Measurements from ENCODE around the gene DENND6A.
"Not testable (repeated sequence)": the region's sequence is repeated elsewhere in the genome, so short reads cannot be mapped to it uniquely, and the experiment has no call there.

The DENND6A gene

DNA sequence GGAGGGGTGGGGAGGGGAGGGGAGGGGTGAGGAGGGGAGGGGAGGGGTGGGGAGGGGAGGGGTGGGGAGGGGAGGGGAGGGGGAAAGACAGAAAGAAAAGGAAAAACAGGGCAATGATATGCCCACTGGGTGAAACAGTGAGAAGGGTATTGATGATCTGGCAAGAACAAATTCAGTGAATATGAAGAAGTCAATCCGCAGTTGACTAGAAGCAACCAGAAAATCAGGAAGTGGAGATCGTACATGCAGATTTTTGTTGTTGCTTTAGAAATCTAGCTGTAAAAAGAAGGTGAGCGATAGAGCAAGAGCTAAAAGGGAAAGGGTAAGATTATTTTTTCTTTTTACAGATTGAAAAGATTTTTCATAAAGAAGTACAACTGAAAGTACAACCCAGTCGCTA is 48.1 kb downstream of the DENND6A start:
- H3K4me3 Mint-ChIP-seq, result no peak overlapping the region
- peaks cover 62% of the 10 kb centered on the region for H3K36me3 Mint-ChIP-seq (ENCODE audit: low read depth)
- H3K4me1 Mint-ChIP-seq (ENCODE audit: low read depth), result peaks cover 12% of the 10 kb centered on the region
- H3K9me3 Mint-ChIP-seq, result peaks cover 16% of the 10 kb centered on the region
- no peak for DNase-seq (ENCODE audit: low spot score)
- no peaks in the 10 kb centered on the region for H3K27me3 Mint-ChIP-seq (ENCODE audit: low read depth)
- H3K27ac Mint-ChIP-seq, result no peak overlapping the region

DNA sequence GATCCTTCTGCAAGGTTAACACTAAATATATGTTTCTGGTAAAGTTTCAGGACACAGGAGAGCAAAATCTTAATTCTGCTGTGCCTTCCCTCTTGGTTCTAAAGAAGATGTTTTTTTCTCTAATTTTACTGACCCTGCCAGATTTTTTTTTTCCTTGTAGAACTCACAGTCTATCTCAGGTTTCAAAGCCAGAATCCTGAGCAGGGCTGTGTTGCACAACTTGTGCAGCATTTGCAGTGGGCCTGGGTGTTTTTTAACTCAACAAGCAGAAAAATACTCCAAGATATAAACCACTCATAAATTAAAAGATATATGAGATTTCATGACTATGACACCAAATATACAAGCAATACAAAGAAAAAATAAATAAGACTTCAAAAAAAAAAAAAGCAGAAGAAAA is 55.5 kb downstream of the DENND6A start:
- peaks cover under 1% of the 10 kb centered on the region for H3K4me1 Mint-ChIP-seq (ENCODE audit: low read depth)
- H3K9me3 Mint-ChIP-seq, result no peaks in the 10 kb centered on the region
- H3K27ac Mint-ChIP-seq, result no peak overlapping the region
- no peak for DNase-seq (ENCODE audit: low spot score)
- H3K36me3 Mint-ChIP-seq (ENCODE audit: low read depth), result peaks cover 42% of the 10 kb centered on the region
- no peak overlapping the region for H3K4me3 Mint-ChIP-seq
- H3K27me3 Mint-ChIP-seq (ENCODE audit: low read depth), result no peaks in the 10 kb centered on the region

DNA sequence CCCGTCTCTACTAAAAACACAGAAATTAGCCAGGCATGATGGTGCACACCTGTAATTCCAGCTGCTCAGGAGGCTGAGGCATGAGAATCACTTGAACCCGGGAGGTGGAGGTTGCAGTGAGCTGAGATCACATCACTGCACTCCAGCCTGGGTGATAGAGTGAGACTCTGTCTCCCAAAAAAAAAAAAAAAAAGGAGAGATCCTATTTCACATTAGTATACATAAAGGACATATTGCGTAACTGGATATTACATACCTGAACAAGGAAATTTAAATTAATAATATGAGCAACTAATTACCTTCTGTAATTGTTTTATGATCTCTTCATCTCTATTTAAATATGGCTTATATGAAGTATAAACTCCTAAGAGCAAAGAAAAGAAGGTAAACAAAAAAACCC is 58.6 kb downstream of the DENND6A start:
- H3K9me3 Mint-ChIP-seq; H3K4me3 Mint-ChIP-seq; H3K27me3 Mint-ChIP-seq (ENCODE audit: low read depth); DNase-seq (ENCODE audit: low spot score); H3K27ac Mint-ChIP-seq; H3K4me1 Mint-ChIP-seq (ENCODE audit: low read depth): not testable (repeated sequence)
- peaks cover 44% of the 10 kb centered on the region for H3K36me3 Mint-ChIP-seq (ENCODE audit: low read depth)

GRCh38 chr3:57627976-57628375 is 64.9 kb downstream of the DENND6A start:
- no peak overlapping the region for H3K27ac Mint-ChIP-seq

GRCh38 chr3:57624801-57625200 is 68.1 kb downstream of the DENND6A start:
- Mint-ChIP-seq H3K4me1 (ENCODE audit: low read depth) (no peaks in the 10 kb centered on the region), H3K36me3 (ENCODE audit: low read depth) (peaks cover 46% of the 10 kb centered on the region), H3K27ac (no peak overlapping the region), H3K9me3 (no peaks in the 10 kb centered on the region), H3K27me3 (ENCODE audit: low read depth) (no peaks in the 10 kb centered on the region), H3K4me3 (no peak overlapping the region)
- no peak for DNase-seq (ENCODE audit: low spot score)

More at GRCh38 chr3:57627976-57628375, 64.9 kb downstream of the DENND6A start:
- H3K4me3 Mint-ChIP-seq, result no peak overlapping the region
- peaks cover 57% of the 10 kb centered on the region for H3K36me3 Mint-ChIP-seq (ENCODE audit: low read depth)
- no peaks in the 10 kb centered on the region for H3K4me1 Mint-ChIP-seq (ENCODE audit: low read depth)
- no peak for DNase-seq (ENCODE audit: low spot score)
- H3K9me3 Mint-ChIP-seq, result no peaks in the 10 kb centered on the region
- no peaks in the 10 kb centered on the region for H3K27me3 Mint-ChIP-seq (ENCODE audit: low read depth)

DNA sequence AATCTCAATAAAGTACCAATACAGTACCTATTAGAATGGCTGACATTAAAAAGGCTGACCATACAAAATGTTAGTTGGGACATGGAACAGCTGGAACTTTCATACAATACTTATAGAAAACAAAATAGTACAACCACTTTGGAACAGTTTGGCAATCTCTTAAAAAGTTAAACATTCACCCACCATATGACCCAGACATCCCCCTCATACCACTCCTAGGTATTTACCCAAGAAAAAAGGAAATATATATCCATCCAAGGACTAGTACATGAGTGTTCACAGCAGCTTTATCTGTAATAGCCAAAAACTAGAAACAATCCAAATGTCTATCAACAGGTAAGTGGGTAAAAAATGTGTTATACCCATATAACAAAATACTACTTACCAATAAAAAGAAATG is 70.5 kb downstream of the DENND6A start:
- Mint-ChIP-seq H3K27me3 (ENCODE audit: low read depth) (no peaks in the 10 kb centered on the region), H3K27ac (no peak overlapping the region), H3K36me3 (ENCODE audit: low read depth) (peaks cover 29% of the 10 kb centered on the region), H3K4me3 (no peak overlapping the region), H3K4me1 (ENCODE audit: low read depth) (no peaks in the 10 kb centered on the region), H3K9me3 (peaks cover 4% of the 10 kb centered on the region)
- DNase-seq (ENCODE audit: low spot score), result no peak

DNA sequence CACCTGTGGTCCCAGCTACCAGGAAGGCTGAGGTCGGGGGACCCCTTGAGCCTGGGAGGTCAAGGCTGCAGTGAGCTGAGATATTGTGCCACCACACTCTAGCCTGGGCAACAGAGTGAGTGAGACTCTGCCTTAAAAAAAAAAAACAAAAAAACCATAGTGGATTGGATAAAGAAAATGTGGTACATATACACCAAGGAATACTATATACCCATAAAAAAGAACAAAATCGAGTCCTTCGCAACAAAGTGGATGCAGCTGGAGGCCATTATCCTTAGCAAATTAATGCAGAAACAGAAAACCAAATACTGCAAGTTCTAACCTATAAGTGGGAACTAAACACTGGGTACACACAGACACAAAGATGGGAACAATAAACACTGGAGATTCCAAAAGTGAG is 75.1 kb downstream of the DENND6A start:
- Mint-ChIP-seq H3K27ac (no peak overlapping the region), H3K4me1 (ENCODE audit: low read depth) (no peaks in the 10 kb centered on the region), H3K4me3 (no peak overlapping the region), H3K27me3 (ENCODE audit: low read depth) (no peaks in the 10 kb centered on the region), H3K9me3 (peaks cover 4% of the 10 kb centered on the region), H3K36me3 (ENCODE audit: low read depth) (peaks cover 7% of the 10 kb centered on the region)
- DNase-seq (ENCODE audit: low spot score), result no peak

DNA sequence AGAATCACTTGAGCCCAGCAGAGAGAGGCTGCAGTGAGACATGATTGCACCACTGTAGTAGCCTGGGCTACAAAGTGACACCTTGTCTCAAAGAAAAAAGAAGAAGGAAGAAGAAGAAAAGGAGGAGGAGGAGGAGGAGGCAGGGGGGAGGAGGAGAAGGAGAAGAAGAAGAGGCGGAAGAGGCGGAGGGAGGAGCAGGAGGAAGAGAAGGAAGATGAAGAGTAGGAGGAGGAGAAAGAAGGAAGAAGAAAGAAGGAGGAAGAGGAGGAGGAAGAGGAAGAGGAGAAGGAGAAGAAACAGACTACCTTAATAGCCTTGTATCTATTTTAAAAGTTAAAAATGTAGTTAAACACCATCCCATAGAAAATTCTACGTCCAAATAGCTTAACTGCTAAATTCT is 76.6 kb downstream of the DENND6A start:
- no peaks in the 10 kb centered on the region for H3K27me3 Mint-ChIP-seq (ENCODE audit: low read depth)
- peaks cover 12% of the 10 kb centered on the region for H3K36me3 Mint-ChIP-seq (ENCODE audit: low read depth)
- DNase-seq (ENCODE audit: low spot score), result no peak
- no peak overlapping the region for H3K4me3 Mint-ChIP-seq
- H3K4me1 Mint-ChIP-seq (ENCODE audit: low read depth), result peaks cover 3% of the 10 kb centered on the region
- H3K9me3 Mint-ChIP-seq, result peaks cover 12% of the 10 kb centered on the region
- peak overlapping the region; percentile 60 for H3K27ac Mint-ChIP-seq

DNA sequence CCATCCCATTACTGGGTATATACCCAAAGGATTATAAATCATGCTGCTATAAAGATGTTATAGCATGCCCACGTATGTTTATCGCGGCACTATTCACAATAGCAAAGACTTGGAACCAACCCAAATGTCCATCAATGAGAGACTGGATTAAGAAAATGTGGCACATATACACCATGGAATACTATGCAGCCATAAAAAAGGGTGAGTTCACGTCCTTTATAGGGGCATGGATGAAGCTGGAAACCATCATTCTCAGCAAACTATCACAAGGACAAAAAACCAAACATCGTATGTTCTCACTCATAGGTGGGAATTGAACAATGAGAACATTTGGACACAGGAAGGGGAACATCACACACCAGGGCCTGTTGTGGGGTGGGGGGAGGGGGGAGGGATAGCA is 81.0 kb downstream of the DENND6A start:
- DNase-seq (ENCODE audit: low spot score); H3K4me1 Mint-ChIP-seq (ENCODE audit: low read depth); H3K4me3 Mint-ChIP-seq; H3K27ac Mint-ChIP-seq; H3K27me3 Mint-ChIP-seq (ENCODE audit: low read depth): not testable (repeated sequence)
- Mint-ChIP-seq H3K36me3 (ENCODE audit: low read depth) (peaks cover 41% of the 10 kb centered on the region), H3K9me3 (peaks cover 32% of the 10 kb centered on the region)

- no peak for DNase-seq (ENCODE audit: low spot score)
- Mint-ChIP-seq H3K27ac (no peak overlapping the region), H3K4me1 (ENCODE audit: low read depth) (peaks cover 4% of the 10 kb centered on the region), H3K4me3 (no peak overlapping the region), H3K36me3 (ENCODE audit: low read depth) (peaks cover 55% of the 10 kb centered on the region), H3K27me3 (ENCODE audit: low read depth) (no peaks in the 10 kb centered on the region), H3K9me3 (peaks cover 37% of the 10 kb centered on the region)
Measured at GRCh38 chr3:57605683-57606082, 87.2 kb downstream of the DENND6A start.

DNA sequence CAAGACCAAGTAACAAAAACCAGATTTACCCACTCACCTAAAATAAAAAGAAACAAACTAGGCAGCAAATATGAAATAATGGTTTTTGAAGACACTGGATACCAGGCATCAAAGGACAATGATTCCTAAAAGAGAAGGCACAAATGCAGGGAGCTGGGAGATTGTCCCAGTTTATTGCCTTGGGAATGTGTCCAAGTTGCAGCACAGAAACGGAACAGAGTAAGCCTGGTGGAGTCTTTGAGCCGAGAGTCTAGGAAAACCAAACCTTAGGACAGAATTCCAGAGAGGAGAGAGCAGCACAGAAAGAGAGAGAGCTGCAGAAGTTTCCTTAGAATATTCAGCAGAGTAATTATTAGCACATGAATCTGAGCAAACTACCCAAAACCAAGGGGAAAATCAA is 87.9 kb downstream of the DENND6A start:
- Mint-ChIP-seq H3K4me1 (ENCODE audit: low read depth) (peaks cover 4% of the 10 kb centered on the region), H3K4me3 (no peak overlapping the region), H3K27ac (no peak overlapping the region), H3K36me3 (ENCODE audit: low read depth) (peaks cover 49% of the 10 kb centered on the region), H3K9me3 (peaks cover 31% of the 10 kb centered on the region), H3K27me3 (ENCODE audit: low read depth) (no peaks in the 10 kb centered on the region)
- DNase-seq (ENCODE audit: low spot score), result no peak

DNA sequence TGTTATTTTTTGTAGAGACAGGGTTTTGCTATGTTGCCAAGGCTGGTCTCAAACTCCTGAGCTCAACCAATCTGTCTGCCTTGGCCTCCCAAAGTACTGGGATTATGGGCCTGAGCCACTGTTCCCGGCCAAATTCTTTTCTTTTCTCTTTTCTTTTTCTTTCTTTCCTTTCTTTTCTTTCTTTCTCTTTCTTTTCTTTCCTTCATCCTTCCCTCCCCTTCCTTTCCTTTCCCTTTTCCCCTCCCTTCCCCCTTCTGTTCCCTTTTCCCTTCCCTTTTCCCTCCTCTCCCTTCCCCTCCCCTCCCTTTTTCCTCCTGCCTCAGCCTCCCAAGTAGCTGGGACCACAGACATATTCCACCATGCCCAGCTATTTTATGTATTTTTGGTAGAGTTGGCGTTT is 92.7 kb downstream of the DENND6A start:
- H3K4me3 Mint-ChIP-seq, result no peak overlapping the region
- peak overlapping the region; percentile 45 for H3K27ac Mint-ChIP-seq

DNA sequence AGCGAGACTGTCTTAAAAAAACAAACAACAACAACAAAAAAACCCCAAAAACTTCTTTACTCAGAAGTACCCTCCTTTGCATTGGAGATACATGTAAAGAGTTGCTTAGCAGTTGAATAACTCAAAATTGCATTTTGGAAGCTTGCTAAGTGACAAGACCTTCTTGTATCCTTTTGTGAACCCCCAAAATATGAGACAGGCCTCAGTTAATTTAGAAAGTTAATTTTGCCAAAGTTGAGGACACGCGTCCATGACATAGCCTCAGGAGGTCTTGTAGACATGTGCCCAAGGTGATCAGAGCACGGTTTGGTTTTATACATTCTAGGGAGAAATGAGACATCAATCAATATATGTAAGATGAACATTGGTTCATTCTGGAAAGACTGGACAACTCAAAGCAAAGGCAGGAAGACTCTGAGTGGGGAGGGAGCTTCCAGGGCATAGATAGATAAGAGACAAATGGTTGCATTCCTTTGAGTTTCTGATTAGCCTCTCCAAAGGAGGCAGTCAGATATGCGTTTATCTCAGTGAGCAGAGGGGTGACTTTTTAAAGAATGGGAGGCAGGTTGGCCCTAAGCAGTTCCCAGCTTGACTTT is 94.0 kb downstream of the DENND6A start:
- Mint-ChIP-seq H3K4me1 (ENCODE audit: low read depth) (peaks cover 24% of the 10 kb centered on the region), H3K9me3 (no peaks in the 10 kb centered on the region), H3K4me3 (peak overlapping the region; percentile 99), H3K36me3 (ENCODE audit: low read depth) (peaks cover 26% of the 10 kb centered on the region), H3K27me3 (ENCODE audit: low read depth) (no peaks in the 10 kb centered on the region), H3K27ac (peak overlapping the region; percentile 99)
- DNase-seq (ENCODE audit: low spot score), result no peak

More for the DNA sequence above, 92.7 kb downstream of the DENND6A start:
- Mint-ChIP-seq H3K9me3 (peaks cover 5% of the 10 kb centered on the region), H3K4me1 (ENCODE audit: low read depth) (peaks cover 15% of the 10 kb centered on the region), H3K27me3 (ENCODE audit: low read depth) (no peaks in the 10 kb centered on the region), H3K36me3 (ENCODE audit: low read depth) (peaks cover 22% of the 10 kb centered on the region)
- no peak for DNase-seq (ENCODE audit: low spot score)

DNA sequence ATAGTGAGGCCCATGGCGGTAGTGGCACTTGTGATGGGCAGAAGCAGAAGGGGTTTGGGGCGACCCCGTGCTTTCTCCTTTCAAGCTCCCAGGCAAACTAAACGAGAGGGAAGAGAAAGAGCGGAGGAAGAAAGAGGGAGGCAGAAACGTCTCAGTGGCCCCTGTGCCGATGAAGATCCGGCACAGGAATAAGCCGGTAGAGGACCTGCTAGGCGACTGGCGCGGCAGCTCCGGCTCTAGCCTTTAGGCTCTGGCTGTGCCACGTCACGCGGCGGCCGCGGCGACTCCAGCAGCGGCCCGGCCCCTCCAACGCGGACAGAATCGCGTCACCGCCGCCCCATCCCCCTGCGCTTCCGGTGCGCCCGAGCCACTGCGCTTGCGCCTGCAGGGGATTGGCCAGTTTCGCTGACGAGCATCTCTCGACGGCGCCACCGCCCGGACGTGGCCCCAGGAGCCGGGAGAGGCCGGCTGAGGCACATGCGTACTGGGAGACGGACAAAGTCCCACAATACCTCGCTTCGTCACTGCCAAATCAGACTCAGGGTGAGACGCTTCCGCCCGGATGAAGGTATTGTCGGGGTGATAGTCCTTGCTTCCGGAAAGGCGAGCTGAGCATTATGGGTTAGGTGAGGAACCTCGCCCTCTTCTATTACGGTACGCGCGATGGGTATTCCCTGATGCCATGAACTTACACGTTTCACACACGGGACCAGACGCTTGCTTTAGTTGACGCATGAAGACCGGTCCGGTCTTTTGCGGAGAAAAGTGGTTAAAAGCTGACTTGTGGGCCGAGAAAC is 95.6 kb downstream of the DENND6A start, which contains the start of gene ARF4:
Gene ARF4, minus strand, starts transcription at position 218 of the 797 bp plus-strand sequence. Its CDS starts 204 bp downstream, at position 14.
- peaks cover 34% of the 10 kb centered on the region for H3K4me1 Mint-ChIP-seq (ENCODE audit: low read depth)
- peaks cover 26% of the 10 kb centered on the region for H3K36me3 Mint-ChIP-seq (ENCODE audit: low read depth)
- peak within 1 kb of the TSS; percentile 99 for H3K4me3 Mint-ChIP-seq
- peak; percentile 100 for DNase-seq (ENCODE audit: low spot score)
- no peaks in the 10 kb centered on the region for H3K9me3 Mint-ChIP-seq
- peak within 1 kb of the TSS; percentile 99 for H3K27ac Mint-ChIP-seq
- H3K27me3 Mint-ChIP-seq (ENCODE audit: low read depth), result no peaks in the 10 kb centered on the region
